Fibroblast of lung (primary cell): ENCODE measurements around the gene TGFB3. TPM values are rescaled to one million over a fixed set of nuclear protein-coding genes. Genes with fewer than 3 reads are reported as not detected.

Experiments
- DNase-seq, 2 donors: peaks; one replicate each; pipeline versions ENCODE4 v3.0.0 to v3.0.0-alpha.2; 2010; ENCODE audit warnings: low read depth in 2 of 2
- H2AFZ ChIP-seq: 2 replicates; pipeline ENCODE4 v1.5.1; 2012; ENCODE audit warnings: low read length, control low read depth, inconsistent platforms
- H3K27ac ChIP-seq: 2 replicates; pipeline ENCODE4 v1.5.1; 2011; ENCODE audit warnings: low read length, control low read depth; ENCODE audit not compliant: insufficient read depth
- H3K27me3 ChIP-seq: 2 replicates; pipeline ENCODE4 v1.5.1; 2011; ENCODE audit warnings: mild to moderate bottlenecking, low read length; ENCODE audit not compliant: control insufficient read depth, insufficient read depth
- H3K36me3 ChIP-seq: 2 replicates; pipeline ENCODE4 v1.5.1; 2011; ENCODE audit warnings: low read length; ENCODE audit not compliant: control insufficient read depth, insufficient read depth
- H3K4me1 ChIP-seq: 2 replicates; pipeline ENCODE4 v1.5.1; 2011; ENCODE audit warnings: low read length; ENCODE audit not compliant: control insufficient read depth, insufficient read depth; ENCODE audit errors: extremely low read depth
- H3K4me2 ChIP-seq: 2 replicates; pipeline ENCODE4 v1.5.1; 2011; ENCODE audit warnings: low read length, control low read depth; ENCODE audit not compliant: insufficient read depth; ENCODE audit errors: extremely low read depth
- H3K4me3 ChIP-seq, 4 experiments: fragments of 200-600 bp in 1 of 4; sonication (generic) in 1 of 4; replicated peaks in 1 of 4; 2 replicates each; pipeline ENCODE4 v1.5.1; 2011 to 2016; ENCODE audit warnings: low read length in 4 of 4, low read depth in 3 of 4, mild to moderate bottlenecking in 3 of 4, control low read depth in 2 of 4, inconsistent platforms in 1 of 4, mixed read lengths in 1 of 4; ENCODE audit not compliant: insufficient read depth in 1 of 4; ENCODE audit errors: control extremely low read depth in 1 of 4
- H3K79me2 ChIP-seq: 2 replicates; pipeline ENCODE4 v1.5.1; 2012; ENCODE audit warnings: mild to moderate bottlenecking, low read length, inconsistent platforms; ENCODE audit not compliant: control insufficient read depth, insufficient read depth
- H3K9ac ChIP-seq: 2 replicates; pipeline ENCODE4 v1.5.1; 2011; ENCODE audit warnings: mild to moderate bottlenecking, low read length, control low read depth; ENCODE audit not compliant: insufficient read depth
- H3K9me3 ChIP-seq: 2 replicates; pipeline ENCODE4 v1.5.1; 2012; ENCODE audit warnings: low read depth, low read length; ENCODE audit not compliant: control insufficient read depth, insufficient read depth
- H4K20me1 ChIP-seq: 2 replicates; pipeline ENCODE4 v1.5.1; 2011; ENCODE audit warnings: low read length; ENCODE audit not compliant: control insufficient read depth, insufficient read depth; ENCODE audit errors: extremely low read depth
- EZH2 ChIP-seq: IDR thresholded peaks from 2 replicates; pipeline ENCODE4 v1.5.1; 2012; ENCODE audit warnings: low read length, control low read depth, mild to moderate bottlenecking; ENCODE audit errors: missing control alignments
- polyA plus RNA-seq, 2 donors: library from polyadenylated mRNA; depleted of rRNA in 1 of 2; stranded (reverse) in 1 of 2; unstranded in 1 of 2; fragments of >200 nt; gene quantifications; 2 replicates each; pipeline ENCODE4 v1.2.1, GENCODE V29; 2011 to 2012; ENCODE audit warnings: missing spikeins in 1 of 2
- total RNA-seq: library from RNA; depleted of rRNA; stranded (reverse); fragments of >200 nt; gene quantifications from 2 replicates; pipeline ENCODE4 v1.2.1, GENCODE V29; 2014
- TF ChIP-seq, protein P1 (sequence below), 2 donors: IDR thresholded peaks in 1 of 2; conservative IDR thresholded peaks in 1 of 2; 1 replicate in 1 of 2; 2 replicates in 1 of 2; pipeline ENCODE4 v1.5.1; 2011 to 2012; ENCODE audit warnings: low read length in 2 of 2, control low read depth in 1 of 2, inconsistent platforms in 1 of 2, low read depth in 1 of 2, mild to moderate bottlenecking in 1 of 2

TGFB3 gene
- total and polyA plus RNA-seq, 2 donors (not counting 1 experiment from before 2014, with no cell fraction given), result 5.9 to 30.8 TPM

DNA sequence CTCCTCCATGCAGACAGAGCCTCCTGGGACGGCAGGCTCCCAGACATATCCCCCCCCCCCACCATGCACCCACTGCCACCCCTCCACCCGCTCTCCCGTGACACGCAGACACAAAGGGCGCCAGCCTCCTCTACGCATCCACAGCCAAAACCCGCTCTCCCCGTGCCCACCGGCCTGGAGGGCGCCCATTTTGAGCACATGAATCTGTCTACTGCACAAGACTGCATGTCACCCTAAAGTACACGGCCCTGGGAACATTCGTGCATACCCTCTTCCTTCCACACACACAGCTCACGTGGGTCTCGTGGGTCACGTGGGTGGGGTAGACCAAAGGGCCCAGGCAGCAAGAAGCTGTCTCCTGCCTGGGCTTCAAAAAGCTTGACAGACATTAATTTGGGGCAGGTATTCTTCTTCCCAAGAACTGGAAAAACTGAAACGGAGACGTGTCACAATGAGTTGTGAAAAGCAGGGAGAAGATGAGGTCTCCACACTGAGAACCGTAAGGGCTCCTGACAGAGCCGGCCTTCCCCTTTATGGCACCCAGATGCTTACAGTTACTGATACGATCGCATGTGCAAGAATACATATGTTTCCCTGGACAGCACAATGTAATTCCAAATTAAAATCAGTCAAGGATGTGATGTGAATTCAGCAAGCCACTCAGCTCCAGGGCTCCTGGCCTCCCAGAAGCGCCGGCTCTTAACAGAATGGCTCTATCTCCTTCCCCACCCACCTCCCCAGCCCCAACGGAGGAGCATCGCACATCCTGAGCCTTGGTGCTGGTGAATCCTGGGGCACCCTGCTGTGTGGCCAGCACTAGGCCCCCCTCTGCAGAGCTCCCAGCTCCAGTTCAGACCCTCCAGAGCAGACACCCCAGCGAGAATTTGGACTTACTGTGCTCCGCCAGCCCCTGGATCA, 1.9 kb downstream of the TGFB3 start:
- no peak for DNase-seq
- H3K9ac ChIP-seq, result no peak overlapping the region
- H2AFZ ChIP-seq, result peak overlapping the region; percentile 17

DNA sequence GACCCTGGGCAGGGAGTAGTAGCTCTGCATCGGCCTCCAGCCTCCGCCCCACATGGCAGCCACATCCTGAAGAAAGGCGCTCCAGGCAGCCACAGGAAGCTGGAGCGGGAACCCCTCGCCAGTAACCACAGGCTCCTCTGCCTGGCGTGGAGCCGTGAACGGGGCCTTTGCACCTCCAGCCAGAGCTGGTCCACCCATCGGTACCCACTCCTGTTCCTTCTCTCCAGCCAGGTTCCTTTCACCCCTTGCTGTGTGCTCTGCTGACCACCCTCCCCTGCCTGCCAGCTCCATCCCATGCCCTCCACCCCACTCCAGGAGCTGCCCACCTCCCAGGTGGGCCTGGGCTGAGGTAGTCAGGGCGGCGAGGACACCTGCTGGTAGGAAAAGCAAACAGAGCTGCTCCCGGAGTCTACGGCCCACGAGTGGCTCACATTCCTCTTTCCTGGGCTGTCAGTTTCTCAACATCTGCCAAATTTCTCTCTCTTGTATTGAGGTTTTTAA, 2.7 kb downstream of the TGFB3 start:
- no peak for TF ChIP-seq EZH2
- TF ChIP-seq, protein P1, sequence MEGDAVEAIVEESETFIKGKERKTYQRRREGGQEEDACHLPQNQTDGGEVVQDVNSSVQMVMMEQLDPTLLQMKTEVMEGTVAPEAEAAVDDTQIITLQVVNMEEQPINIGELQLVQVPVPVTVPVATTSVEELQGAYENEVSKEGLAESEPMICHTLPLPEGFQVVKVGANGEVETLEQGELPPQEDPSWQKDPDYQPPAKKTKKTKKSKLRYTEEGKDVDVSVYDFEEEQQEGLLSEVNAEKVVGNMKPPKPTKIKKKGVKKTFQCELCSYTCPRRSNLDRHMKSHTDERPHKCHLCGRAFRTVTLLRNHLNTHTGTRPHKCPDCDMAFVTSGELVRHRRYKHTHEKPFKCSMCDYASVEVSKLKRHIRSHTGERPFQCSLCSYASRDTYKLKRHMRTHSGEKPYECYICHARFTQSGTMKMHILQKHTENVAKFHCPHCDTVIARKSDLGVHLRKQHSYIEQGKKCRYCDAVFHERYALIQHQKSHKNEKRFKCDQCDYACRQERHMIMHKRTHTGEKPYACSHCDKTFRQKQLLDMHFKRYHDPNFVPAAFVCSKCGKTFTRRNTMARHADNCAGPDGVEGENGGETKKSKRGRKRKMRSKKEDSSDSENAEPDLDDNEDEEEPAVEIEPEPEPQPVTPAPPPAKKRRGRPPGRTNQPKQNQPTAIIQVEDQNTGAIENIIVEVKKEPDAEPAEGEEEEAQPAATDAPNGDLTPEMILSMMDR (conservative IDR thresholded peaks at IDR 0.05 in 1 of 2, IDR thresholded peaks at IDR 0.05 in 1 of 2; ENCODE audit: low read depth in 1 of 2, low read length in 2 of 2), result peak; percentile 62 to 75
- Histone ChIP-seq H2AFZ (peak overlapping the region; percentile 11), H3K9ac (no peak overlapping the region), H4K20me1 (no peaks in the 10 kb centered on the region), H3K79me2 (no peaks in the 10 kb centered on the region), H3K4me2 (peak overlapping the region; percentile 76), H3K4me1 (peaks cover 26% of the 10 kb centered on the region), H3K36me3 (no peaks in the 10 kb centered on the region), H3K27ac (no peak overlapping the region), H3K9me3 (no peaks in the 10 kb centered on the region), H3K27me3 (no peaks in the 10 kb centered on the region), H3K4me3 (peak overlapping the region in 3 of 4 experiments; percentile 4 to 78 (median 9))
- peak; percentile 31 to 57 for DNase-seq

More for the DNA sequence above, 1.9 kb downstream of the TGFB3 start:
- no peak overlapping the region for H3K27ac ChIP-seq
- no peak for TF ChIP-seq EZH2
- TF ChIP-seq, protein P1 (conservative IDR thresholded peaks at IDR 0.05 in 1 of 2, IDR thresholded peaks at IDR 0.05 in 1 of 2; ENCODE audit: low read depth in 1 of 2, low read length in 2 of 2), result no peak
- H3K4me3 ChIP-seq, result peak overlapping the region; percentile 1 to 78 (median 47)
- H4K20me1 ChIP-seq, result no peaks in the 10 kb centered on the region
- H3K36me3 ChIP-seq, result no peaks in the 10 kb centered on the region
- no peaks in the 10 kb centered on the region for H3K79me2 ChIP-seq
- H3K4me2 ChIP-seq, result peak overlapping the region; percentile 88
- H3K27me3 ChIP-seq, result no peaks in the 10 kb centered on the region
- peaks cover 26% of the 10 kb centered on the region for H3K4me1 ChIP-seq
- no peaks in the 10 kb centered on the region for H3K9me3 ChIP-seq

DNA sequence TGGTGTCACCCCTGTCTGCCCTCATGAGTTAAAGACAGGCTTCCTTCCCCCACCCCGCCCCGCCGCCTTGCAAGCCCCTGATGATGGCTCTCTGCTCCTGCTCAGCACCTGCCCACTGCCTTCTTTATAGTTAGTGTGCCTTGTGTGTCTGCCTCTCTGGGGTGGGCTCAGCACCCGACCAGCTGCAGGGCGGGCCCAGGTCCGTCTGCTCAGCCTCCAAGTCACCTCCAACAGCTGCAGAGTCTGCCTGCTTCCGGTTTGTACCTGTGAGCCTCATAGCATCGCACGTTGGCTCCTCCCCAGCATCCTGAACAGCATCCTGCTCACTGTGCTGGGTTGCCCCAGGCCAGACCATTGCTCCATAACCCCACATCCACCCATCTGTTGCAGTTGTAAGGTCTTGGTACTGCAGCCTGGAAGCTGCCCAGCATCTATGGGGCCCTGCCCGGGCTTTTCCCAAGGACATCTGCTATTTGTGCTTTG, 3.5 kb downstream of the TGFB3 start:
- Histone ChIP-seq H3K9ac (no peak overlapping the region), H3K36me3 (no peaks in the 10 kb centered on the region), H4K20me1 (no peaks in the 10 kb centered on the region), H3K27ac (no peak overlapping the region), H2AFZ (no peak overlapping the region), H3K79me2 (no peaks in the 10 kb centered on the region), H3K9me3 (no peaks in the 10 kb centered on the region), H3K27me3 (no peaks in the 10 kb centered on the region), H3K4me2 (peak overlapping the region; percentile 76), H3K4me3 (peak overlapping the region in 1 of 4 experiments; percentile 78), H3K4me1 (peaks cover 26% of the 10 kb centered on the region)
- TF ChIP-seq, protein P1 (conservative IDR thresholded peaks at IDR 0.05 in 1 of 2, IDR thresholded peaks at IDR 0.05 in 1 of 2; ENCODE audit: low read depth in 1 of 2, low read length in 2 of 2), result no peak
- no peak for TF ChIP-seq EZH2
- no peak for DNase-seq
